ENCODE measurements around the gene S100A6.

S100A6 gene

GRCh38 chr1:153546796-153547559 lies 11.2 kb upstream of the S100A6 start:
- no peak for DNase-seq
- no peak overlapping the region for H3K4me3 ChIP-seq (ENCODE audit: low read depth, low read length)
- no peaks in the 10 kb centered on the region for H3K36me3 ChIP-seq (replicated peaks)

GRCh38 chr1:153546371-153546770 lies 10.6 kb upstream of the S100A6 start:
- Histone ChIP-seq H3K27ac (no peak overlapping the region), H3K27me3 (replicated peaks) (no peaks in the 10 kb centered on the region), H3K36me3 (replicated peaks) (no peaks in the 10 kb centered on the region), H3K4me3 (ENCODE audit: low read depth, low read length) (no peak overlapping the region)
- no peak for TF ChIP-seq CTCF (IDR thresholded peaks at IDR 0.05; ENCODE audit: low read depth, low read length, missing control alignments)
- no peak for DNase-seq
- in situ Hi-C loops (cut with HindIII; ENCODE audit: low pct_ligation_motif_present, low sequenced_read_pairs) = no loop called here

More at GRCh38 chr1:153546796-153547559, 11.2 kb upstream of the S100A6 start:
- no peak for TF ChIP-seq CTCF (IDR thresholded peaks at IDR 0.05; ENCODE audit: low read depth, low read length, missing control alignments)
- no peaks in the 10 kb centered on the region for H3K27me3 ChIP-seq (replicated peaks)
- H3K27ac ChIP-seq = no peak overlapping the region
- in situ Hi-C loops (cut with HindIII; ENCODE audit: low pct_ligation_motif_present, low sequenced_read_pairs) = no loop called here

- no peaks in the 10 kb centered on the region for H3K27me3 ChIP-seq (replicated peaks)
- in situ Hi-C loops (cut with HindIII; ENCODE audit: low pct_ligation_motif_present, low sequenced_read_pairs) = no loop called here
- no peak within 1 kb of the TSS for H3K4me3 ChIP-seq (ENCODE audit: low read depth, low read length)
- no peak for TF ChIP-seq CTCF (IDR thresholded peaks at IDR 0.05; ENCODE audit: low read depth, low read length, missing control alignments)
- DNase-seq = peak; percentile 72
- H3K27ac ChIP-seq = no peak within 1 kb of the TSS
- no peaks in the 10 kb centered on the region for H3K36me3 ChIP-seq (replicated peaks)
Measured at GRCh38 chr1:153545067-153546055, 9.6 kb upstream of the S100A6 start, which contains the start of gene S100A4. S100A4 (minus strand) TSS chr1:153545806; CDS start chr1:153544794, 1,012 bp downstream.

- H3K4me3 ChIP-seq (ENCODE audit: low read depth, low read length) = no peak overlapping the region
- no peak for DNase-seq
- TF ChIP-seq CTCF (IDR thresholded peaks at IDR 0.05; ENCODE audit: low read depth, low read length, missing control alignments) = no peak
- no peak overlapping the region for H3K27ac ChIP-seq
- no peaks in the 10 kb centered on the region for H3K36me3 ChIP-seq (replicated peaks)
- H3K27me3 ChIP-seq (replicated peaks) = no peaks in the 10 kb centered on the region
- in situ Hi-C loops (cut with HindIII; ENCODE audit: low pct_ligation_motif_present, low sequenced_read_pairs) = no loop called here
Measured at GRCh38 chr1:153544453-153545066, 8.8 kb upstream of the S100A6 start.

- no peaks in the 10 kb centered on the region for H3K27me3 ChIP-seq (replicated peaks)
- in situ Hi-C loops (cut with HindIII; ENCODE audit: low pct_ligation_motif_present, low sequenced_read_pairs) = no loop called here
- no peak for TF ChIP-seq CTCF (IDR thresholded peaks at IDR 0.05; ENCODE audit: low read depth, low read length, missing control alignments)
- no peaks in the 10 kb centered on the region for H3K36me3 ChIP-seq (replicated peaks)
- no peak for DNase-seq
- H3K4me3 ChIP-seq (ENCODE audit: low read depth, low read length) = no peak overlapping the region
- H3K27ac ChIP-seq = no peak overlapping the region
Measured at GRCh38 chr1:153543736-153544135, 7.9 kb upstream of the S100A6 start.

All from brain microvascular endothelial cell (primary cell).